Gastrocnemius medialis (tissue), 4 donors: ENCODE results near the gene CPLX3. TPM values are rescaled to one million over a fixed set of nuclear protein-coding genes. Genes with fewer than 3 reads are reported as not detected.
"Not testable (repeated sequence)": the region's sequence is repeated elsewhere in the genome, so short reads cannot be mapped to it uniquely, and the experiment has no call there.

Experiments used
- ATAC-seq, 2 donors: fragments of 150-250 bp; one replicate each; pipeline ENCODE4 v1.9.1; 2016
- DNase-seq, 2 donors: peaks; one replicate each; pipeline ENCODE4 v3.0.0-alpha.2; 2019
- H3K27ac ChIP-seq, 4 donors: fragments of 200-600 bp; sonication (generic); 1 replicate in 1 of 4; 2 replicates in 3 of 4; pipeline ENCODE4 v1.5.1; 2016 to 2018; ENCODE audit warnings: mild to moderate bottlenecking in 2 of 4, moderate library complexity in 1 of 4
- H3K27me3 ChIP-seq, 3 donors: fragments of 200-600 bp; sonication (generic) in 2 of 3; 1 replicate in 1 of 3; 2 replicates in 2 of 3; pipeline versions ENCODE4 v1.5.1 to v1.6.0; 2016 to 2019; ENCODE audit warnings: mild to moderate bottlenecking in 1 of 3, moderate library complexity in 1 of 3
- H3K36me3 ChIP-seq, 2 donors: fragments of 200-600 bp; sonication (generic) in 1 of 2; one replicate each; pipeline ENCODE4 v1.5.1; 2017 to 2018
- H3K4me1 ChIP-seq, 2 donors: fragments of 200-600 bp; sonication (generic) in 1 of 2; one replicate each; pipeline ENCODE4 v1.5.1; 2016 to 2017; ENCODE audit warnings: mild to moderate bottlenecking in 2 of 2
- H3K4me3 ChIP-seq, 4 donors: fragments of 200-600 bp; sonication (generic) in 3 of 4; 1 replicate in 1 of 4; 2 replicates in 3 of 4; pipeline ENCODE4 v1.5.1; 2016 to 2019; ENCODE audit warnings: mild to moderate bottlenecking in 2 of 4
- H3K9me3 ChIP-seq, 3 donors: fragments of 200-600 bp; sonication (generic) in 2 of 3; 1 replicate in 1 of 3; 2 replicates in 2 of 3; pipeline ENCODE4 v1.5.1; 2016 to 2019
- POLR2A ChIP-seq, 2 donors: fragments of 450-650 bp; IDR thresholded peaks; one replicate each; pipeline ENCODE4 v1.6.1; 2017; ENCODE audit warnings: antibody characterized with exemption in 2 of 2, mild to moderate bottlenecking in 2 of 2, moderate library complexity in 2 of 2
- in situ Hi-C, 4 donors: fragments of 200-750 bp; cut with MboI; loops; one replicate each; pipeline versions ENCODE4 v1.15.0 to v1.8.0; 2017; ENCODE audit warnings: low sequenced_read_pairs in 4 of 4
- intact Hi-C: fragments of 100-400 bp; cut with DNase I; formaldehyde crosslinking; loops from one replicate; pipeline ENCODE4 v1.15.1; 2023; ENCODE audit warnings: low total_unique reads
- total RNA-seq, 4 donors: library from RNA; depleted of rRNA; stranded (reverse); fragments of >200 nt; gene quantifications; one replicate each; pipeline versions ENCODE4 v1.1.0 to v1.2.3, GENCODE V29; 2016
- TF ChIP-seq, protein P1 (sequence below), 5 experiments: fragments of 450-650 bp in 3 of 5; fragments of 200-600 bp in 2 of 5; sonication (generic) in 2 of 5; IDR thresholded peaks in 4 of 5; conservative IDR thresholded peaks in 1 of 5; 1 replicate in 4 of 5; 2 replicates in 1 of 5; pipeline ENCODE4 v1.5.1; 2016 to 2019; ENCODE audit warnings: antibody characterized with exemption in 5 of 5, mild to moderate bottlenecking in 3 of 5, moderate library complexity in 3 of 5

The CPLX3 gene
- total RNA-seq, 4 donors from 2014 or later: not detected

DNA sequence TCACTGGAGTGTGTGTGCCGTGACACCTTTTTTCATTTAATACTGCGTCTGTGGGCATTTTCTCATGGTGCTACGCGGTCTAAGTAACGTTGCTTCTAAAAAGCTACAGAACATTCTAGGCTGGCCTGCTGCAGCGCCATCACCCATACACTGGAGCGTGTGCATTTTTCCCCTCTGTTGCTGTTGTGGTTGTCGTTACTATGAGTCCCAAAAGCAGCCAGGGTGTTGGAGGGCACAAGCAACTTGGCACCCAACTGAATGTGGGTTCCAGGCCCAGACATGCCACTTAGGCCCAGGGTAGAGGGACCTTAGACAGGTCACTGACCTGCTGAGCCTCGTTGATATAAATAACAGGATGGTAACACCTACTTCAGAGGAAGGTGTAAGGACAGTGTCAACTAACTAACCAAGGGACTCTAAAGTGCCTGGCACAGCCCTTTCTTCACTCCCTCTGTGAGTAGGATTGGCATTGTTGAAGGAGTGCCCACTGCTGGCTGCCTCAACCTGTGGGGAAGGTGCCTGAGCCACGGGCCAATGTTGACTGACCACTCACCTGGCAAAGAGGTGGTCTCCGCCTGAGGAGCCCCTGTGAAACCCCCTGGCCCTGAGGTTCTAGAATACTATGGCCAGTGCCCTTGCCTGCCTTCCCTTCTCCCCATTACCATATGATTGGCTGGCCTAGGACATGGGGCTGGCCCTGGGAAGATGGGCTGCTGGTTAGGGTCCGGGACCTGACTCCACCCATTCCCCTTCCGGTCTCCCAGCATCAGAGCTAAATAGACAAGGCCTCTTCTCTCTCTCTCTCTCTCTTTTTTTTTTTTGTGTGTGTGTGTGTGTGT, 41.0 kb upstream of the CPLX3 start:
- intact Hi-C loops (loop anchor here (10.0 kb wide), 1 partner anchor 241 kb away; the partner anchor contains the start of gene ARID3B), in situ Hi-C loops (no loop called here)
- Histone ChIP-seq H3K4me3 (no peak overlapping the region), H3K9me3 (no peaks in the 10 kb centered on the region), H3K27me3 (no peaks in the 10 kb centered on the region), H3K27ac (peak overlapping the region; percentile 70 to 84 (median 80)), H3K36me3 (no peaks in the 10 kb centered on the region), H3K4me1 (peaks cover 82 to 91% of the 10 kb centered on the region in 2 donors)
- TF ChIP-seq, protein P1, sequence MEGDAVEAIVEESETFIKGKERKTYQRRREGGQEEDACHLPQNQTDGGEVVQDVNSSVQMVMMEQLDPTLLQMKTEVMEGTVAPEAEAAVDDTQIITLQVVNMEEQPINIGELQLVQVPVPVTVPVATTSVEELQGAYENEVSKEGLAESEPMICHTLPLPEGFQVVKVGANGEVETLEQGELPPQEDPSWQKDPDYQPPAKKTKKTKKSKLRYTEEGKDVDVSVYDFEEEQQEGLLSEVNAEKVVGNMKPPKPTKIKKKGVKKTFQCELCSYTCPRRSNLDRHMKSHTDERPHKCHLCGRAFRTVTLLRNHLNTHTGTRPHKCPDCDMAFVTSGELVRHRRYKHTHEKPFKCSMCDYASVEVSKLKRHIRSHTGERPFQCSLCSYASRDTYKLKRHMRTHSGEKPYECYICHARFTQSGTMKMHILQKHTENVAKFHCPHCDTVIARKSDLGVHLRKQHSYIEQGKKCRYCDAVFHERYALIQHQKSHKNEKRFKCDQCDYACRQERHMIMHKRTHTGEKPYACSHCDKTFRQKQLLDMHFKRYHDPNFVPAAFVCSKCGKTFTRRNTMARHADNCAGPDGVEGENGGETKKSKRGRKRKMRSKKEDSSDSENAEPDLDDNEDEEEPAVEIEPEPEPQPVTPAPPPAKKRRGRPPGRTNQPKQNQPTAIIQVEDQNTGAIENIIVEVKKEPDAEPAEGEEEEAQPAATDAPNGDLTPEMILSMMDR (IDR thresholded peaks at IDR 0.05 in 4 of 5, conservative IDR thresholded peaks at IDR 0.05 in 1 of 5): no peak
- TF ChIP-seq POLR2A (IDR thresholded peaks at IDR 0.05): no peak
- no peak for ATAC-seq
- no peak for DNase-seq

DNA sequence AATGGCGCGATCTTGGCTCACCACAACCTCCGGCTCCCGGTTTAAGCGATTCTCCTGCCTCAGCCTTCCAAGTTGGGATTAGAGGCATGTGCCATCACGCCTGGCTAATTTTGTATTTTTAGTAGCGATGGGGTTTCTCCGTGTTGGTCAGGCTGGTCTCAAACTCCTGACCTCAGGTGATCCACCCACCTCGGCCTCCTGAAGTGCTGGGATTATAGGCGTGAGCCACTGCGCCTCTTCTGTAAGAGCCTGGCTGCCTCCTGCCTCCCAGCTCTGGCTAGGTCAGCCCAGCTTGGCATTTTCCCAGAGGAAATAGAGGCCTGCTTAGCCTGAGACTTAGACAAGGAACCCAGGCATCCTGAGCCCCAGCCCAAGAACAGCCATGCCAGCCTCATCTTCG, 40.3 kb upstream of the CPLX3 start:
- H3K9me3 ChIP-seq, H3K36me3 ChIP-seq, ATAC-seq, DNase-seq, in situ Hi-C loops, H3K4me3 ChIP-seq, H3K27me3 ChIP-seq: not testable (repeated sequence)
- intact Hi-C loops: loop anchor here (10.0 kb wide), 1 partner anchor 241 kb away; the partner anchor contains the start of gene ARID3B
- H3K27ac ChIP-seq: peak overlapping the region; percentile 70 to 84 (median 80)
- H3K4me1 ChIP-seq: peaks cover 87 to 91% of the 10 kb centered on the region in 2 donors

DNA sequence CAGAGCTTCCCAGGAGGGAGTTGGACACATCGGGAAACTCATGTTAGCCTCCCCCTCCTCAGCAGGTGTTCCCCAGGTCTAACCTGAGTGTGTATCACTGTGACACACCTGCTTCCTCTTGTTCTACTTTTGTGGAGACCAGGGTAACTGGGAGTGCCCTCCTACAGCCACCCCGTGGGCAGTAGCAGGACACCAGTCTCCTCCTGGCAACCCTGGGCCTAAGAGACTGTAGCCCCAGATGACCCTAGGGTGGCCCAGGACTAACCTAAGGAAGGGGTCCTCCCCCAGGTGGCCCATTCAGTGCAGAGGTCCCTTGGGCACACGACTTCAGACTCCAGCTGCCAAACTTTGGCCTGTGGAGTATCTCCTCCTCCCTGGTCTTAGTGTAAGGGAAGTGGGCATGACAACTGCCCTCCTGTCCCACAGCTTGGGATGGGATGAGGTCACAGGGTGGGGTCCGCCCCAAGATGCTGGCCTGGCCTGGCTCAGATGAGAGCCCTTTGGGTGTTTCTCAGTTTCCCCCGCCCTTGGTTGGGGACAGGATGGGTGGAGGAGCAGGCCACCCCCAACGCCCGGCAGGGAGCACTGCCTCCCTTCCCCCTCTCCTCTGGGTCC, 39.8 kb upstream of the CPLX3 start:
- Histone ChIP-seq H3K36me3 (no peaks in the 10 kb centered on the region), H3K27me3 (no peaks in the 10 kb centered on the region), H3K4me1 (peaks cover 82 to 91% of the 10 kb centered on the region in 2 donors), H3K27ac (peak overlapping the region; percentile 70 to 84 (median 80)), H3K4me3 (no peak overlapping the region), H3K9me3 (no peaks in the 10 kb centered on the region)
- in situ Hi-C loops (no loop called here), intact Hi-C loops (loop anchor here (10.0 kb wide), 1 partner anchor 242 kb away; the partner anchor contains the start of gene ARID3B)
- ATAC-seq: no peak
- TF ChIP-seq, protein P1 (IDR thresholded peaks at IDR 0.05 in 4 of 5, conservative IDR thresholded peaks at IDR 0.05 in 1 of 5): no peak
- no peak for TF ChIP-seq POLR2A (IDR thresholded peaks at IDR 0.05)
- no peak for DNase-seq

DNA sequence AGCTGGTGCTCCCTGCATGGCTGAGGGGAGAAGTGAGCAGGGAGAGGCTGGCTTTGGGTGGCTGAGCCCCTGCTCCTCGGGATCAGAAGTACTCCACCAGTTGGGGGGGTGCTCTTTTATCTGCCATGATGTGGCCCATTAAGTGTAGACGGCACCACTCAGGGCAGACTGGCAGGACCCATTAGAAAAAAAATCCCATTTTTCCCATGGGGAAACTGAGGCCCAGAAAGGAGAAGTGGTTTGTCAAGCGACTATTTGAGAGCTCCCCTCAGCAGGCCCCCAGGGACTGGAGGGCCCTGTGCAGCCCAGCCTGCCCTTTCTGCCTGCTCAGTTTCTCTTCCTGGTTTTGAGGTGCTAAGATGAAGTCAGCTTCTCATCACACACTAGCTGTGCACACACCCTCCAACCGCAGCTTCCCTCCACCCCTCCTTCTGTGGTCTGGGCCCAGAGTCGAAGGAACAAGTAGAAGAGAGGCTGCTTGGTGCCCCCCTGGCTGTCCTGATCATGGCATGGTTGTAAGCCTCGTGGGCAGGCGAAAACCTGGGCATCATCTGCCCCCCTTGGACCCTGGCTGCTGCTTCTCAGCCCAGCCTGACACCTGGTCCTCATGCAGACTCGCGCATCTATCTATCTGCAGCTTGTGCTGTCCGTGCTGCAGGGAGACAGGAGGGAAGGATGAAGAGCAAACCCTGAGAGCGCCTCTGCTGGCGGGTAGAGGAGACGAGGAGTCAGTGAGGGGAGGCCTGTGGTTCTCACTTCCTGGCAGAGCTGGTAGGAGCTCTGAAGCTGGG, 39.0 kb upstream of the CPLX3 start:
- H3K36me3 ChIP-seq: no peaks in the 10 kb centered on the region
- H3K4me3 ChIP-seq: no peak overlapping the region
- no peak for TF ChIP-seq POLR2A (IDR thresholded peaks at IDR 0.05)
- TF ChIP-seq, protein P1 (IDR thresholded peaks at IDR 0.05 in 4 of 5, conservative IDR thresholded peaks at IDR 0.05 in 1 of 5): peak in 2 of 5 experiments; percentile 6 to 19
- intact Hi-C loops (loop anchor here (10.0 kb wide), 1 partner anchor 243 kb away; the partner anchor contains the start of gene ARID3B), in situ Hi-C loops (no loop called here)
- no peaks in the 10 kb centered on the region for H3K27me3 ChIP-seq
- H3K4me1 ChIP-seq: peaks cover 81 to 90% of the 10 kb centered on the region in 2 donors
- ATAC-seq (peak in 1 of 2 donors; percentile 13), DNase-seq (peak in 1 of 2 donors; percentile 57)
- peak overlapping the region; percentile 70 to 84 (median 80) for H3K27ac ChIP-seq
- H3K9me3 ChIP-seq: no peaks in the 10 kb centered on the region
